BE2C (cell line): ENCODE data around the gene MBP.

ENCODE experiments used
- DNase-seq: peaks from one replicate; pipeline ENCODE4 v3.0.0-alpha.2; 2020
- H3K27me3 ChIP-seq: fragments of 250-450 bp; sonication (Bioruptor Pico); 2 replicates; pipeline ENCODE4 v1.5.1; 2020; ENCODE audit warnings: mild to moderate bottlenecking
- H3K36me3 ChIP-seq: fragments of 250-450 bp; sonication (Bioruptor Pico); 2 replicates; pipeline ENCODE4 v1.5.1; 2020; ENCODE audit warnings: mild to moderate bottlenecking
- H3K4me1 ChIP-seq: fragments of 250-450 bp; sonication (Bioruptor Pico); 2 replicates; pipeline ENCODE4 v1.5.1; 2020
- H3K4me3 ChIP-seq: 2 replicates; pipeline ENCODE4 v1.5.1; 2011; ENCODE audit warnings: low read depth, low read length
- H3K9me3 ChIP-seq: fragments of 250-450 bp; sonication (Bioruptor Pico); 2 replicates; pipeline ENCODE4 v1.5.1; 2020
- TF ChIP-seq, protein P1 (sequence below): IDR thresholded peaks from 2 replicates; pipeline ENCODE4 v1.5.1; 2012; ENCODE audit warnings: mild to moderate bottlenecking, low read depth, low read length

Gene MBP

DNA sequence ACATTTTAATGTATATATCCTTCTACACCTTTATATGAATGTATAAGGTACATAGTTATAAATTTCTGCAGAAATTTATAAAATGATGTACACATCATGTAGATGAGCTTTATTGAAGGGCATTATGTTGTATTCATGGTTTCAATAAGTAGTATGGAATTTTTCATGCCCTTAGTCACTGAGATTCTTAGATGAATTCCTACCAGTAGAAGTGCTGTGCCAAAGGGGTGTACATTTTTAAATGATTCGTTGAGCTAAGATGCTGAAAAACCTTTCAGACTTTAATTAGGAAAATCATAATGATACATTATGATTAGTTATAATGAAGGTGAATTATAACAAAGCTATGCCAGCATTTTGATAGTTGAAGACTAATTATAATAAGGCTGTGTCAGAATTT is 195.0 kb downstream of the MBP start:
- Histone ChIP-seq H3K4me1 (no peaks in the 10 kb centered on the region), H3K36me3 (no peaks in the 10 kb centered on the region), H3K4me3 (no peak overlapping the region), H3K9me3 (no peaks in the 10 kb centered on the region), H3K27me3 (no peaks in the 10 kb centered on the region)
- TF ChIP-seq, protein P1, sequence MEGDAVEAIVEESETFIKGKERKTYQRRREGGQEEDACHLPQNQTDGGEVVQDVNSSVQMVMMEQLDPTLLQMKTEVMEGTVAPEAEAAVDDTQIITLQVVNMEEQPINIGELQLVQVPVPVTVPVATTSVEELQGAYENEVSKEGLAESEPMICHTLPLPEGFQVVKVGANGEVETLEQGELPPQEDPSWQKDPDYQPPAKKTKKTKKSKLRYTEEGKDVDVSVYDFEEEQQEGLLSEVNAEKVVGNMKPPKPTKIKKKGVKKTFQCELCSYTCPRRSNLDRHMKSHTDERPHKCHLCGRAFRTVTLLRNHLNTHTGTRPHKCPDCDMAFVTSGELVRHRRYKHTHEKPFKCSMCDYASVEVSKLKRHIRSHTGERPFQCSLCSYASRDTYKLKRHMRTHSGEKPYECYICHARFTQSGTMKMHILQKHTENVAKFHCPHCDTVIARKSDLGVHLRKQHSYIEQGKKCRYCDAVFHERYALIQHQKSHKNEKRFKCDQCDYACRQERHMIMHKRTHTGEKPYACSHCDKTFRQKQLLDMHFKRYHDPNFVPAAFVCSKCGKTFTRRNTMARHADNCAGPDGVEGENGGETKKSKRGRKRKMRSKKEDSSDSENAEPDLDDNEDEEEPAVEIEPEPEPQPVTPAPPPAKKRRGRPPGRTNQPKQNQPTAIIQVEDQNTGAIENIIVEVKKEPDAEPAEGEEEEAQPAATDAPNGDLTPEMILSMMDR = no peak
- DNase-seq = no peak

DNA sequence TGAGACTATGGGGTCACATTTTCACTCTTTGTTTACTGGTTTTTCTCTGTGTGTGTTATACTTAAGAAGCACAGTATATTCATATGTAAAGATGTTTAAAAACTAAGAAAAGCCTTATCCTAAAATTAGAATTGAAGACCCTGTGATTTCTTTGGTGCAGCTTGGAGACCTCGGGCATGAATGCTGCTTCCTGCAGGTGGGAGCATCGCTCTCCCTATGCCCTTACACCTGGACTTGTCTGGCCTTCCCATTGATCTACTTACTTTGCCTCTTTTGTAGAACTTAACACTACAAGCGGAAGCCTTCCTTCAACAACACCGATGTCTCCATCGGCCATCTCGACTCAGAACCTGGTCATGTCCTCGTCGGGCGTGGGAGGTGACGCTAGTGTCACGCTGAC is 195.7 kb downstream of the MBP start:
- TF ChIP-seq, protein P1 = no peak
- Histone ChIP-seq H3K9me3 (no peaks in the 10 kb centered on the region), H3K4me3 (no peak overlapping the region), H3K36me3 (no peaks in the 10 kb centered on the region), H3K27me3 (no peaks in the 10 kb centered on the region), H3K4me1 (no peaks in the 10 kb centered on the region)
- DNase-seq = no peak

DNA sequence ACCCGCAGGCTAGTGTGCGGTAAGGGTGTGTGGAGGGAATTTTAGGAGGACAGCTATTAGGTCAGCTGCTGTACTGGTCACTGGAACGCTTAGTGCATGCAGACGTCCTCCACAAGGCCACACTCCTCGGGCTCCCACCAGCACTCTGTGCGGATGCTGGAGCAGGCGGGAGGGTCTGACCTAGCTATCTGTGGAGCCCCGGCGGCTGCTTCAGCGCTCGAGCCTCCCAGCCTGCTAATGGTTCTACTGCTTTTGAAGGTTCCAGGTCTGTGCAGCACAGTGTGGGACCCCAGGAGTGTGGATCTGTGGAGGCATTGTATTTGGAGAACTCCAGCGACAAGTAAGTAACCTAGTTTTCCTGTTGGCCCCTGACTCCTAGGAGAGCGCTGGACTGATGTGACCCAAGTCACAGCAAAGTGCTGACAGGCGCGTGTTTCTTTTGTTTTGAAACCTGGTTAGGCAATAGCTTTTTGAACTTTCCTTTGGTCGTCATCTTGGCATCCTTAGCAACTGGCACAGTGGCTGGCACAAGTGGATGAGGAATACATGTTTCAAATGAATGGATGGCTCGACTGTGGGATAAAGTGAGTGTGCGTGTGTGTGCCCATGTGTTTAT is 196.8 kb downstream of the MBP start:
- Histone ChIP-seq H3K4me1 (no peaks in the 10 kb centered on the region), H3K9me3 (no peaks in the 10 kb centered on the region), H3K36me3 (no peaks in the 10 kb centered on the region), H3K27me3 (no peaks in the 10 kb centered on the region), H3K4me3 (no peak overlapping the region)
- DNase-seq = no peak
- TF ChIP-seq, protein P1 = no peak

DNA sequence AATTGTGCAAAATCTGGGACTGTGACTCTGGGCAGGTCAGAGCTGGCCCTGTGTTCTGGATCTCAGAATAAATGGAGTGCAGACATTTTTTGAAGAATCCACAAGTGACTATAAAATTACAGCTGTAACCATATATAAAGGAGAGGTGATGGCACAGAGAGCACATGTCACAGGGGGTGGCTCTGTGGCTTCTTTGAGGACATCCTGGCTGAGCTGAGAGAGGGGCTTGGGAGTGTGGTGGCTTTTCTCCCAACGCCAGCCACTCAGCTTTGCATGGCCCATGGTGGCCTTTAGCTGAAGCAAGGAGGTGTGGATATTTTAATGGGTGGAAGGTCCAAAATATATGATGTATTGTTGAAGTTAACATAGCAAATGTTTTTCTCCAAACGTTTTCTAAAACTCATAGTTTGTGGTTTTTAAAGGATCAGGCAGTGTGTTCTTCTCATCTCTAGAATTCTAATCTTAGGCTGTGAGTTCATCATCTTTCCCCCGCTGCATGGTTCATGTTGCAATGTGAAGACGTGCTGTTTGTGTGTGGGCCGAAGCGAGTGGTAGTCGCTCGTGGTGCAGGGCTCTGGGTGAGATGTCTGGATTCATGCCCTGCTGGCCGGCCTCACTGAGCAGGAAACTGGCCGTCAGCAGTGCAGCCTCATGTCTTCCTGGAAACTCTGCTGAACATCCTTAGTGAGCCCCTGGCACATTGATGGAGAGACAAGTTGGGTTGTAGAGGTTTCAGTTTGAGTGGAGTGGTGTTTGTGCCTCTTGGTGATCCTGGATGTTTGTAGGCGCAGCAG is 200.4 kb downstream of the MBP start:
- H3K9me3 ChIP-seq = no peaks in the 10 kb centered on the region
- no peaks in the 10 kb centered on the region for H3K4me1 ChIP-seq
- TF ChIP-seq, protein P1 = no peak
- no peak for DNase-seq
- no peaks in the 10 kb centered on the region for H3K27me3 ChIP-seq
- H3K36me3 ChIP-seq = no peaks in the 10 kb centered on the region
- no peak overlapping the region for H3K4me3 ChIP-seq

DNA sequence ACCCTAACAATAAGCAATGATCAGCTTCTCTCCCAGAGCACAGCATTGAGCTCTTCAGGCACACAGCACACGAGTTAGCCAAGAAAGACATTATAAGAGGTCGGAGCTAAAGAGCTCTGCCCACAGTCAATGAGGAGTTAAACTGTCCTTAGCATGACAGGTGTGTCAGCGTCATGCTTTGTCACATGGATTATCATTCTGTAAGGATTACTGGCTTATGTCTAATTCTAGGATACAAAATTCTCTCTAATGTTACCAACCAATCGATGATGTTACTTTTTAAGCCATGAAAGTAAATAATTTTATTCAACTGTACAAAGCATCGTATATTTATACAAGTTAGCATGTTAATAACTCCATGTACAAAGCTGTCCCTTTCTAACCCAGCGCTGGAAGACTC is 201.4 kb downstream of the MBP start:
- no peak for DNase-seq
- Histone ChIP-seq H3K27me3 (no peaks in the 10 kb centered on the region), H3K36me3 (no peaks in the 10 kb centered on the region), H3K9me3 (no peaks in the 10 kb centered on the region), H3K4me3 (no peak overlapping the region), H3K4me1 (no peaks in the 10 kb centered on the region)
- TF ChIP-seq, protein P1 = no peak
